ENCODE results near the gene MYH9. TPM values are rescaled to one million over a fixed set of nuclear protein-coding genes. Genes with fewer than 3 reads are reported as not detected.

The MYH9 gene
- polyA plus RNA-seq, 1 of the 3 experiments (the other 2 are of a cell fraction): 303 TPM

- Histone ChIP-seq H3K4me1 (ENCODE audit: control insufficient read depth in 1 of 2, insufficient read depth in 2 of 2, low read depth in 1 of 2, low read length in 1 of 2) (no peaks in the 10 kb centered on the region), H3K4me3 (ENCODE audit: low read depth in 2 of 2, low read length in 1 of 2) (no peak overlapping the region), H3K9ac (no peak overlapping the region), H3K9me2 (no peaks in the 10 kb centered on the region), H3K27me3 (ENCODE audit: insufficient read depth) (no peaks in the 10 kb centered on the region), H3F3A (replicated peaks; ENCODE audit: insufficient read depth) (peaks cover 65% of the 10 kb centered on the region), H3K4me2 (no peak overlapping the region), H3K9me3 (no peaks in the 10 kb centered on the region), H4K20me1 (ENCODE audit: insufficient read depth) (peaks cover 64% of the 10 kb centered on the region; the same call in 1 of the 2 replicates), H3K79me2 (ENCODE audit: insufficient read depth) (peaks cover 99% of the 10 kb centered on the region), H2AFZ (ENCODE audit: low read depth) (no peak overlapping the region), H3K27ac (ENCODE audit: low read depth in 2 of 2, low read length in 1 of 2) (no peak overlapping the region), H3K36me3 (replicated peaks in 1 of 2; ENCODE audit: control insufficient read depth in 1 of 2, insufficient read depth in 2 of 2, low read length in 1 of 2) (peaks cover 87 to 88% of the 10 kb centered on the region in 2 experiments)
- TF ChIP-seq MXI1 (IDR thresholded peaks at IDR 0.05; ENCODE audit: low read depth, low read length): no peak
- no peak for TF ChIP-seq GATA2 (CRISPR knock-in tag; IDR thresholded peaks at IDR 0.05)
- no peak for TF ChIP-seq POLR2AphosphoS5 (IDR thresholded peaks at IDR 0.05; ENCODE audit: low read depth, low read length)
- TF ChIP-seq RAD21 (IDR thresholded peaks at IDR 0.05; ENCODE audit: low read length): no peak
- no peak for TF ChIP-seq NRF1 (IDR thresholded peaks at IDR 0.05; ENCODE audit: low read depth, low read length)
- no peak for TF ChIP-seq CTCF (IDR thresholded peaks at IDR 0.05)
- TF ChIP-seq ZBTB33 (IDR thresholded peaks at IDR 0.05; ENCODE audit: borderline replicate concordance, low read depth): no peak
- no peak for TF ChIP-seq FOXM1 (IDR thresholded peaks at IDR 0.05; ENCODE audit: low read depth)
- no peak for TF ChIP-seq CHD2 (IDR thresholded peaks at IDR 0.05; ENCODE audit: low read length, partially characterized antibody)
- no peak for TF ChIP-seq SIN3A (IDR thresholded peaks at IDR 0.05; ENCODE audit: borderline replicate concordance, low read depth, low read length)
- TF ChIP-seq MEF2A (IDR thresholded peaks at IDR 0.05; ENCODE audit: borderline replicate concordance, low read depth): no peak
- no peak for TF ChIP-seq MAX (IDR thresholded peaks at IDR 0.05; ENCODE audit: low read depth)
- no peak for TF ChIP-seq FOSL2 (IDR thresholded peaks at IDR 0.05; ENCODE audit: borderline replicate concordance, low read depth)
- TF ChIP-seq TAF1 (IDR thresholded peaks at IDR 0.05; ENCODE audit: borderline replicate concordance, low read depth, low read length): no peak
- TF ChIP-seq IRF3 (IDR thresholded peaks at IDR 0.05; ENCODE audit: low read depth, low read length): no peak
- no peak for TF ChIP-seq ELF1 (IDR thresholded peaks at IDR 0.05)
- no peak for DNase-seq
- WGBS (ENCODE audit: low lambda C conversion rate): 96% methylated on average over 7 of the region's 17 CpGs
- ChIA-PET POLR2A (no interaction called here), CTCF (interaction anchor here (2.3 to 2.4 kb wide), 2 partner anchors 9 to 161 kb away, joined by 5 to 16 read pairs; no protein-coding TSS in a partner anchor)
These were observed 78.9 kb downstream of the MYH9 start for GRCh38 chr22:36308880-36309279.

Measured in SK-N-SH (cell line).